Central memory CD4-positive, alpha-beta T cell (primary cell): ENCODE data around the gene ADGRA1.
"Not testable (repeated sequence)": the region's sequence is repeated elsewhere in the genome, so short reads cannot be mapped to it uniquely, and the experiment has no call there.

Source experiments
- DNase-seq: peaks from one replicate; pipeline ENCODE4 v3.0.0; 2022
- total RNA-seq, 3 experiments: gene quantifications; one replicate each; lab custom pipeline; 2026; lab: John Stamatoyannopoulos, UW

The ADGRA1 gene, protein sequence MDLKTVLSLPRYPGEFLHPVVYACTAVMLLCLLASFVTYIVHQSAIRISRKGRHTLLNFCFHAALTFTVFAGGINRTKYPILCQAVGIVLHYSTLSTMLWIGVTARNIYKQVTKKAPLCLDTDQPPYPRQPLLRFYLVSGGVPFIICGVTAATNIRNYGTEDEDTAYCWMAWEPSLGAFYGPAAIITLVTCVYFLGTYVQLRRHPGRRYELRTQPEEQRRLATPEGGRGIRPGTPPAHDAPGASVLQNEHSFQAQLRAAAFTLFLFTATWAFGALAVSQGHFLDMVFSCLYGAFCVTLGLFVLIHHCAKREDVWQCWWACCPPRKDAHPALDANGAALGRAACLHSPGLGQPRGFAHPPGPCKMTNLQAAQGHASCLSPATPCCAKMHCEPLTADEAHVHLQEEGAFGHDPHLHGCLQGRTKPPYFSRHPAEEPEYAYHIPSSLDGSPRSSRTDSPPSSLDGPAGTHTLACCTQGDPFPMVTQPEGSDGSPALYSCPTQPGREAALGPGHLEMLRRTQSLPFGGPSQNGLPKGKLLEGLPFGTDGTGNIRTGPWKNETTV
- 0 reads per million in 3 experiments for total RNA-seq

DNA sequence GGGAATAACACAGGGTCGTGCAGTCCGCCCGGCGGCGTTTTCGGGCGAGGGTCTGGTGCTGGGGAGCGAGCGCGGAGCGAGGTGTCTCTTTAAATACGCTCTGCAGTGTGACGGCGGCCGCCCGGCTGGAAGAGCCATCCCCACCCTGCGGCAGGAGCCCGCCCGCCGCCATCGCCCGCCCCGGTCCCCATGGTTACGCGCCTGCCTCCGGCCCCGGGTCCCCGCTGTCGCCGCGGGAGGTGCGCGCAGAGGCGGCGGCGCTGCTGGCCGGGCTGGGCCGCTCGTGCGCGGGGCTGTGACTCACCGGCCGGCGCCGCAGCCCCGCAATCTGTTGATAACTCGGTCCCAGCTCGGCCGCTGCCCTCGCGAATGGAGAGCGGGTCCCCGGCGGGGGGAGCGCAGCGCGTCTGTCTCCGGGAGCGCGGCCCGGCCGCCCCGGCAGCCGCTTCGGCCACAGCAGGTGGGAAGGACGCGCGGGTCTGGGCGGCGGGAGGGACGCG lies at the start of gene ADGRA1:
Gene ADGRA1, plus strand, starts transcription at position 246 of the 500 bp plus-strand sequence. CDS start 986 bp downstream, outside the sequence.
- no peak for DNase-seq

DNA sequence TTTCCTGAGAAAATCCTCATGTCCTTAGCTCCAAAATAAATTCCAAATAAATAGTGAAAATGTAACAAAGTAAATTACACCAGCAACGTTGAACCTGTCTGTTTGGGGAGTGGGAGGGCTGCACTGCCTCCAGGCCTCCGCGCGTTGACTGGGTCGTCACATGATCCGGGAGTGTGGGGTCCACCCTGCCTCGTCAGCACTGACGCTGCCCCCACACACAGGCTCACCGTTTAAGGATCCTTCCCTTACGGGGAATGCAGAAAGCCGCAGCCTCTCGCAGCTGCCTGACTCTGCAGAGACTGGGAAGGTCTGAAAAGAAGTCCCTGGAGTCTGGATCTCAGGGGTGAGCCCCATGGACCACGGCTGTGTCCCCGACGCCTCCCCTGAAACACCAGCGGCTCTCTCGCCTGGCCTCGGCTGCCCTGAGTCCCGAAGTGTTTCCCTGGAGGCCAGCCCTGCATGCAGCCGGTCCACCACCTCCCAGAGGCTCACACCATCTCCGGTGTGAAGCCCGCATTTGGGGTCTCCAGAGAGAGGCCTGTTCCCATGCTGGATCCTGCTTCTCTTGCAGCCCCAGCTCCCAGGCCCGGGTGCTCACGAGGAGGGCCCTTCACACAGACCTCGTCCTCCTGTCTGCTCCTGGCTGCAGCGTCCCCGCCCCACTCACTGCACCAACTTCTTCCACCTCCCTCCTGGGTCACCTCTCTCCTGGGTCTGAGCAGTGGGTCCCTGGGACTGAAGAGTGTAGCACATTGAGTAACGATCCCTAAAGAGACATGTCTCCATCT lies 49.5 kb upstream of the ADGRA1 start:
- no peak for DNase-seq

DNA sequence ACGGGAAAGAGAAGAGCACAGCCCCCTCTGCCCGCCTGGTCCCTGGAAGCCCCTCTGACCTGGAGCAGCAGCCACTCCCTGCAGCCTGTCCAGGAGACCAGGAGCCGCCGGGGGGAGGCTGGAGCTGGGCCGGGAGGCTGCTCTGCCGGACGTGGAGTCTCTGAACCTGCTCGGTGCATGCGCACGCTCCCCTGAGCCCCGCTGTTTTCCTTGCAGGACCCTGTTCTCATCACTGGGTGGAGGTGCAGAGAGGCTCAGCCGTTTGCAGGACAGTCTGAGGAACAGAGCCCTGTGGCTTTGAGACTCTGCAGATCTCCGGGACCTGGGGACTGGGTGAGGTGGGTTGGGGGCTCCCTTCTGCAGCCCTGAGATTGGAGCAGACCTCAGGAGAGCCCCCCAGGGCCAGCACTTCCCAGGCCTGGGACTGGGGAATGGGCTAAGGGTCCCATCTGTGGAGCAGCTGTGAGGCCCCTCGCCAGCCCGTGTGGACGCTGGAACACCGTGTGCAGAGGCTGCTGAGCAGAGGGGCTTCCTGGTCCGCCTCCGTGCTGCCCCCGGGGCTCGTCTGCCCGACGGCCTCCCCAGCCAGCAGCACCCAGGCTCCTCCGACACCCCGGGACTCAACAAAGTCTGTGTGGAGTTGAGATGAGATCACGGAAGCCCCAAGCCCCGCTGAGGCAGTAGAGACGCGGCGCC lies 48.5 kb upstream of the ADGRA1 start:
- no peak for DNase-seq

DNA sequence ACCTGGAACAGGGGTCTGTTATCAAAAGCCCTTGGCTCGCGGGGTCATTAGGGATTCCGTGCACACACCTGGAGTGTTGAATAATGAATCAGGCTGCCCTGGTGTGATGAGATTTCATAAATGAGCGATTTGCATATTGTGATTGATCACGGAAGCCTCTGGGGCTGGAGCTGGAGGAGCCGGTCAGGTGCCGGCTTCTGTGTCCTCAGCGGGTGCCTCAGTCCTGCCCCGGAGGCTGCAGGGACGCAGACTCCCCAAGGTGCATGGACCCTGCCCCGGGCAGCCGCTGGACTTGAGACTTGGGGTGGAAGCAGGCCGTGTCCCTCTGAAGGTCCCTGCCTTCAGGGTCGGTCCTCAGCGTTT lies 47.9 kb upstream of the ADGRA1 start:
- no peak for DNase-seq

DNA sequence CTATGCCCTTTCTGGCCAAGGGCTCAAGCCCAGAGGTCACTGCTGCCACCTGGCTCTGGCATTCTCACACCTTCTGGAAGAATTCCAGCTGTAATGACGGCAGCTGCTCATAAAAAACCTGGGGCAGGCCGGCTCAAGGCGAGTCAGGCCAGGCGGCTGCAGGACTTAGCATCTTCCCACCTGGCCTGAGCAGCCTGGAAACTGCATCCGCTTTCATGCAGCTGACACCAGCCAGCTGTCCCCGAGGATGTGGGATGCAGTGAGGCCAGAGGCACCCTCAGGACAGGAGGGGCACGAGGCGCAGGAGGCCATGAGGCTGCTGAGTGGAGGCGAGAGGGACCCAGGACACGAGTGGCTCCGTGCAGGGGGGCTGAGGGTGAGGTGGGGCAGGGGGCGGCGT lies 47.5 kb upstream of the ADGRA1 start:
- DNase-seq = no peak

DNA sequence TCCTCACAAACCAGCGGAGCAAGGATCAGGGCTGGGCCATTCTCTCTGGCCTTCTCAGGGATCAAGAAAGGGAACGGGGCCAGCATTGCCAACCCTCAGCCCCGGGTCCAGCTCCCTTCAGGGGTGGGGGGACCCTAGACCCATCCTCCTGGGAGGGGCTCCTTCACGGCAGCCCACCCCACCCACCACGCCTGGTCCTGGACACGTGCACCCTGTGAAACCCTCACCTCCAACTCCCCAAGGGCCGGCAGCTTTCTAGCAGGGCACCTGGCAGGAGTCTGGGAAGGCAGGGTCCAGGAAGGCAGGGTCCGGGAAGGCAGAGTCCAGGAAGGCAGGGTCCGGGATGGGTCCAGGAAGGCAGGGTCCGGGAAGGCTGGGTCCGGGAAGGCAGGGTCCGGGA lies 46.6 kb upstream of the ADGRA1 start:
- no peak for DNase-seq

DNA sequence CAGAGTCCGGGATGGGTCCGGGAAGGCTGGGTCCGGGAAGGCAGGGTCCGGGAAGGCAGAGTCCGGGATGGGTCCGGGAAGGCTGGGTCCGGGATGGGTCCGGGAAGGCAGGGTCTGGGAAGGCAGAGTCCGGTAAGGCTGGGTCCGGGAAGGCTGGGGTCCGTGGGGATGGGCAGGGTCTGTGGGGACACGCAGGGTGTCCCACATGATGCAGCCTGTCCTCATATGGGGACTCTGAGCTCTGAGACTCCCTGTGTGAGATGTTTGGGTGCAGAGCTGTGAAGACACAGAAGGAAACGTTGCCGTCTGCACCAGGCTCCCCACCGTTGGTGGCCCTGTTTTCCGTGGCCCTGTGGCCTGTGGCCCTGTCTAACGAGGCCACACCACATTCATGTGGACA lies 45.7 kb upstream of the ADGRA1 start:
- no peak for DNase-seq

DNA sequence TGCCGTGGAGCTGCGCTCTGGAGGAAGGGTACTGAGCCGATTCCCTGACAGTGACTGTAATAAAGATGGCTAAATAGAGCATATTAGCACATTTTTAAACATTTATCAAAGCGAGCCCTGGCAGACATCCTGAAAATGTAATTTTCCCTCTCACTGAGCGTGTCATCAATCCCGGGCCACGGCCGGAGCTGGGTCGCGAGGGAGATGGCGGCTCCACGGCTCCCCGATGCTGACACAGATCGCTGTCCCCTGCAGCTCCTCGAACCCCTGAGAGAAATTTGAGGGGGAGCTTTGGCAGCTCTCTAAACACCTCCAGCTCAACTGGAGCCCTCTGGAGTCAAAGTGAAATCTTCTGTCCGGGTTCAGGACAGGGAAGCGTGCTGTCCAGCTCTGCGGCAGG lies 44.9 kb upstream of the ADGRA1 start:
- no peak for DNase-seq

DNA sequence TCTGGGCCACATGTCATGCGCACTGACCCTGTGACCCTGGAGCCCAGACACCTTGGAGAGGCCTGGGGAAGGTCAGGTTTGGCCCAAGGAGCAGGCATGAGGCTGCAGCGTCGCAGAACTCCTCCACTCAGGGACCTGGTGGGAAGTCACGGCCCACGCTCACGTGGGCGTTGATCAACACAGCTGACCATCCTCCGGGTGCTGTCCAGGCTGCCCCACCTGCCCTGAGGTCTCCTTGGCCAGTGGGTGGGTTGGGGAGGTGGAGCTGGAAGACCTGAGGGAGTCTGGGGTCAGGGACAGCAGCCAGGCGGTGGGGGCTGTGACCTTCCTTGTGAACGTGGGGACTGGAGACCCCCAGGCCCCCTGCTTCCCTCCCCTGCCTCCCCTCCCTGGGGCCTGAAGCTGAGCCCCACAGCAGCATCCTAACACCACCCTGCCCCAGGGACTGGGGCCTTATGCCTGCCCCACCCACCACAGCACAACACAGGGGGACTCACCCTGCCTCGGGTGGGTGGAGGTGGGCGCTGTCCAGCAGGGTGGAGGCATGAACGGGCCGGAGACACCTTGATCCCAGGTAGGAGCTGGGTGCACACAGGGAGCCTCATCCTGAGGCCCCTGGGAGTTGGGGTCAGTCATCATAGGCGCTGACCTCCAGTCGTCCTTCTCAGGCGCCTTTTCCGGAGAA lies 44.0 kb upstream of the ADGRA1 start:
- no peak for DNase-seq

DNA sequence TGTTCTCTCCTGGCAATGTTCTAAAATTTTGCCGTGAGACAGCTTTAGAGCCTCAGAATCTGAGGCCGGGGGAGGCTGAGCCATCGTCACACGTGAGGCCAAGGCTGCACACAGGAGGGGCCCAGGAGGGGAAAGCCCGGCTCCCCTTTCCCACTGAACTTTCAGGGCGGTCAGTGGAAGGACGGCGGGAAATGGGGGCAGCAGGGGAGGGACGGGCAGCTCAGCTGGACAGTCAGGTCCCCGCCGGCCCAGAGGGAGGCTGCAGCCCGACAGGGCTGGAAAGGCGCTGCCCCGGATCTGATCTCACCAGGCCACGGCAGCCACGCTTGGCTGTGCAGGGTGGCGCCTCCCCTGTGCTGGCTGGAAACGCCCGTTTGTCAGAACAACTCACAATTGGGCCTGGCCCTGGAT lies 43.3 kb upstream of the ADGRA1 start:
- DNase-seq = no peak

DNA sequence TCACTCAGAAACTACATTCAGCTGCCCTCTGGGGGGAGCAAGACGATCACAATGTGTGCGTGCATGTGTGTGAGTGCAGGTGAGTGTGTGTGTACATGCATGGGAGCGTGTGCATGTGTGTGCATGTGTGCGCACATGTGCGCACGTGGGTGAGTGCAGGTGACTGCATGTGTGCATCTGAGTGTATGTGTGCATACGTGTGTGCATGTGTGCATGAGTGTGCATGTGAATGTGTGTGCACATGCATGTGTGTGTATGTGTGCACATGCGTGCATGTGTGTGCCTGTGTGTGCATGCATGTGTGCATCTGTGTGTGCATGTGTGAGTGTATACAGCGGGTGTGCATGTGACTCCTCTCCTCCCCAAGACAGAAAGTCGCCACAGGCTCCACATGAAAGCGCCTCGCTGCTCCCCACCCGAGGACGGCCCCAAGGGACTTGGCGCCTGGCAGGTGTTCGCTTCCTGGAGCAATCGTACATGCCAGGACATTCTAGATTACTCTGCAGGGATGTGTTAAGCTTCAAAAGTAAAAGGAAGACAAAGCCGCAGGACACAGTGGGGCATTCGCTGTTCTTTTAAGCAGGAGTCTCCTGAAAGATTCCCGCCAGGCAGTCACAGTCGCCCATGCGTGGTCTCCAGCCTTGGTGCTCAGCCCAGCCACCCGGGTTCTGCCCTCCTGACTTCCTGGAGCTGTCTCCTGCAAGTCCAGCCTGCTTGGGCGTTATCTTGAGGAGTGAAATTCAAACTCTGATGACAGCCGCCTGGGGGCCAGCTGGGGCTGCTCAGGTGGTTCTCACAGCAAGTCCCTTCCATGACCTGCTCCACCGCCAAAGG lies 42.0 kb upstream of the ADGRA1 start:
- no peak for DNase-seq

DNA sequence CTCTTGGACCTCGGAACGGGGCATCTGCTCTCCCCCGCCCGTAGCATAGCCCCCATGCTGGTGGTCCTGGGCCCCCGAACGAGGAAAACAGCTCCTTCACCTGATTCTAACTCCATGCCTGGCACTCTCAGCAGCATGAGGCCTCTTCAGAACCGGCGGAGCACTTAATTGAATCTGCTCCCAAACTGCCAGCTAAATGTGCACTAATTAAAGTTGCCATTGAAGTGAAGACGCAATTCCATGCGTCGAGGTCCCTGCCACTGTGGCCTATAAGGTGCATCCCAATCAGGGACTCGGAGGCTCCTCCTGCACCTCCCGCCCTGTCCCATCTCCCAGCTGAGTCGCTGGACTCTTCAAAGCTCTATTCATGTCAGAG lies 41.3 kb upstream of the ADGRA1 start:
- no peak for DNase-seq

DNA sequence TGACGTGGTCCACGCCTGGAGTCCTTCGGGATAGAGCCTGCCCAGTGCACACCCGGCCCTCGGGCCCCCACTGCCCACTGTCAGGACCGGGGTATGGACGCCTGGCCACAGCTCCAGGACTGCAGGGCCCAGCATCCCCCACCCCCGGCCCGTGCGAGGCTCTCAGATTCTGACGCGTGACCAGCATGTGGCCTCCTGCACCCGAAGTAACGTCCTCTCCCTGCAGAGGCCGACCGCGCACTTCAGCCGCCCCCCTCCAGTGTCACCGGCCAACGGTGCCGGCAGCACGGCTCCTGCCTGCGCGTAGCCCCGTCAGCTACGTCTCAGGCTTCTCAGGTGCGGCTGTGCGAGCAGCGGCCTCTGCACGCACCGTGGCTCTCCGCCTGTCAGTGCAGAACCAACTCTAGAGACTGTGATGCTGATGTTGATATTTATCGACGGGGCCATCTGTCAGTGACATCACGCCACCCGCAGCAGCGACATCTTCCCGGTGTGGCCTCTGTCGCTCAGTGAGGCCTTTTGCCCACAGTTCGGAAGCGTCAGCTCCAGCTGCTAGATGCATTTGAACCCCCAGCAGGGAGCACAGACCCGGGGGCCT lies 40.1 kb upstream of the ADGRA1 start:
- no peak for DNase-seq

DNA sequence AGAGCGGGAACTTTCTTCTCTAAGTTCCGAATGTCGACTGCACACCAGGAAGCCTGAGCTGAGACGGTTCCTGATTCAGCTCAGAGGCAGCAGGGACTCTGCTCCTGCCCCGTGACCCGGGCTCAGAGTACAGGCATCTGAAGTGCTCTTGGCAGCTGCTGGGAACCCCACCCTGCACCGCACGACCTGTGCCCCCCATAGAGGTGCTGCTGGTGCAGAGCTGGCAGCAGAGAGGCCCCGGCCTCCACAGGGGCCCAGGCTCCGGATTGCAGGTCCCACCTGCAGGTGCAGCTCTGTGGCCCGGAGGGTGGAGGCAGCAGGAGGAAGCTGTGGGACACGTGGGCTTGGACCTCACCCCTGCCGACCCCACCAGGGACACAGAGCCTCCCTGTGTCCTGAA lies 39.5 kb upstream of the ADGRA1 start:
- DNase-seq = no peak

DNA sequence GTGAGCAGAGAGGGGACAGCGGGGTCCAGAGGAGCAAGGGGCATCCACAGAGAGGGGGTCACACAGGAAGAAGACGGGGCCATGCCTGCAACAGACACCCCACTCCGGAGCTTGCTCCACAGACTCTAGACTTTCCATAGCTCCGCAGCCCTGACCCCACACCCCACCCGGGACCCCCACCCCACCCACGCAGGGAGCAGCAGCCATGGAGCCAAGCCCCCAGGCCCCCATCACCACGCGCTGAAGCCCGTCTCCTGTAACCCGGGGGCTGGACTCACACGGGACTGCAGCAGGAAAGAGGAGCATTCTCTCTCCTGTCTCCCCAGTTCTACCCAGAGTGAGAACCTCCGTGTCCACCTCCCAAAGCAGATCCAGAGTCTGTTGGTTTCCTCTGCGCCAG lies 38.8 kb upstream of the ADGRA1 start:
- DNase-seq = no peak

DNA sequence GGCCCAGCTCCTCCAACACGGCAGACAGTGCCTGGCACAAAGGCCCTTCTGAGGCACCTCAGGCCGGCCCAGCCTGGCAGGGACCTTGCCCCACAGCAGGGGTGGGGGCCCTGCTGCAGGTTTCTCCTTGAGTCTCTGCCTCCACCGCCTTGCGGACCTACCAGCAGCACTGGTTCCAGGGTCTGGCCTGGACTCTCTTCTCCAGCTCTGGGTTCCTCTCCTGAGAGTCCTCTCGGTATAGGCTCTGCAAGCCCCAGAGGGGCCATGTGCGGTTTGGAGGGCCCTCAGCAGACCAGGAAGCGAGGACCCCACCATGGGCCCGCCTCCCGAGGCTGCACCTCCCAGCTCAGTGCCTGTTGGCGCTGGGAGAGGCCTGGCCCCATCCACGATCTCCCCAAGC lies 38.1 kb upstream of the ADGRA1 start:
- no peak for DNase-seq

DNA sequence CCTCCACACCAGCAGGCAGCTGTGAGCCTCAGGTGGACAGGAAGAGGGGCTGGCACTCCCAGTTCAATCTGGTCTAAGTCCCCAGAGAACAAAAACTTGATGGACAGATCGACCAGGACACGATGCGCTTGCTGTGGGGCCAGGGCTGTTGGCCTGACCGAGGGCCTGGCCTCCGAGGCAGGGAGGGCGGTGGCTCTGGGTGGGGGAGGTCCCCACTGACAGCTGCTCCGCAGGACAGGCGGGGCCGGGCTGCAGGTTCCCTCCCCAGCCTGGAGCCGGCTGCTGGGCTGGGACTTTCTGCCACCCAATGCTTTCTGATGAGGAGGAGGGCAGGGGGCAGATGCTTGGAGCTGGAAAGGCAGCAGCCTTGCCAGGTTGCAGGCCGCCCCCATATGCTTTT lies 37.4 kb upstream of the ADGRA1 start:
- DNase-seq = no peak

DNA sequence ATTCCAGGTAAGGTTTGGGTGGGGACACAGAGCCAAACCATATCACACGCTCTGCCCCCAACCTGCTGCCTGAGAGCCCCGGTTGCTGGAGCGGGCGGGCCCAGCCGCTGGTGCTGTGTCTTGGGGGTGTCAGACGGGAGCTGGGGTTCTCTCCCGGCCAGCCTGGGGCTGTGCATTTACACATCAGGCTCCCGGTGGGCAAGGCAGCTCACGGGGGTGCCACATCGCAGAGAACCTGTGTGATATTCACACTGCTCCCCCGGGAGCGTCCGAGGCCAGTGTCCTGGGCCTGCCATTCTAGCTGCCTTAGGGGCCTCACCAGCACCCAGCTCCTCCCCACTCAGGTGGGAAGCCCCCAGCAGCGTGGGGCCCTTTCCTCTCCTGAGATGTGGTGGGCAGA lies 35.6 kb upstream of the ADGRA1 start:
- DNase-seq = no peak

DNA sequence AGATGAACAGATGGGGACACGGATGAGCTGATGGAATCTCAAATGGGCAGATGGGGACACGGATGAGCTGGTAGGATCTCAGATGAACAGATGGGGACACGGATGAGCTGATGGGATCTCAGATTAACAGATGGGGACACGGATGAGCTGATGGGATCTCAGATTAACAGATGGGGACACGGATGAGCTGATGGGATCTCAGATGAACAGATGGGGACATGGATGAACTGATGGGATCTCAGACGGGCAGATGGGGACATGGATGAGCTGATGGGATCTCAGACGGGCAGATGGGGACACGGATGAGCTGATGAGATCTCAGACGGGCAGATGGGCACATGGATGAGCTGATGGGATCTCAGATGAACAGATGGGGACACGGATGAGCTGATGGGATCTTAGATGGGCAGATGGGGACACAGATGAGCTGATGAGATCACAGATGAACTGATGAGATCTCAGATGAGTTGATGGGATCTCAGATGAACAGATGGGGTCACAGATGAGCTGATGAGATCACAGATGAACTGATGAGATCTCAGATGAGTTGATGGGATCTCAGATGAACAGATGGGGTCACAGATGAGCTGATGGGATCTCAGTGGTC lies 34.1 kb upstream of the ADGRA1 start:
- not testable (repeated sequence) for DNase-seq

DNA sequence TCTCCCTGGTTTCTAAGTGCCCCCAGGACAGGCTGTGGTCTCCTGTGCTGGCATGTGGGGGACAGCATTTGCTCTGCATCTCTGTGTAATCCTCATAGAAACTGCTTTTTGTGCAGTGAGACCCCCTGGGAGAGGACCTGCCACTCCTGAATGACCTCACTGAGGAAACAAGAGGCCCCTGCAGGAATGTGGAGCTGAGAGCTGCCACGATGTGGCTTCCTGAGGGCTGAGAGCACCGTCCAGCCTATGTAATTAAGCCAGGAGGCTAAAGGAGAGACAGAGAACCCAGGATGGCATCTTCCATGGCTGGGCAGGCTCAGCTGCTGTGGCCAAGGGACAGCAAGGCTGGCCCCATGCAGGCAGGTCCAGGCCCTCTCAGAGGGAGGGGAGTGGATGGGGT lies 32.3 kb upstream of the ADGRA1 start:
- no peak for DNase-seq

DNA sequence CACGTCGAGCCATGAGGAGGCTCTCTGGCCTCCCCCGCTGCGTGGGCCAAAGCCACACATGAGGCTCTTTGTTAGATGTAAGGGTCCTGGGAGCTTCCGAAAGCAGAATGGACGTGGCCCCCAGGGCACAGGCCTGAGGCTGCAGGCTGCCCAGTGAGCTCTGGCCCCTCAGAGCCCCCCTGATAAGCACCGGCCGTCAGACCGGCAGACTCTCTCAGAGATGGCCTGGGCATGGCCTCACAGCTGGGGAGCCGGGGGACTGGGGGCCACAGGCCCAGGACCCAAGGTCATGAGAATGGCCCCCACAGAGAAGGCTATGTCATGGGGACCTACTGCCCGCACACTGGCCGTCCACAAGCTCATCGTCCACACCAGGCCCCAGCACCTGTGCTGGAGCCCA lies 31.7 kb upstream of the ADGRA1 start:
- no peak for DNase-seq
